LNCAP (cell line): ENCODE data around the gene NKX1-1.

Source experiments
- TF ChIP-seq, protein P1 (sequence below): fragments of 450-650 bp; IDR thresholded peaks from 2 replicates; pipeline ENCODE4 v1.5.1; 2017; ENCODE audit warnings: mild to moderate bottlenecking

The NKX1-1 gene

DNA sequence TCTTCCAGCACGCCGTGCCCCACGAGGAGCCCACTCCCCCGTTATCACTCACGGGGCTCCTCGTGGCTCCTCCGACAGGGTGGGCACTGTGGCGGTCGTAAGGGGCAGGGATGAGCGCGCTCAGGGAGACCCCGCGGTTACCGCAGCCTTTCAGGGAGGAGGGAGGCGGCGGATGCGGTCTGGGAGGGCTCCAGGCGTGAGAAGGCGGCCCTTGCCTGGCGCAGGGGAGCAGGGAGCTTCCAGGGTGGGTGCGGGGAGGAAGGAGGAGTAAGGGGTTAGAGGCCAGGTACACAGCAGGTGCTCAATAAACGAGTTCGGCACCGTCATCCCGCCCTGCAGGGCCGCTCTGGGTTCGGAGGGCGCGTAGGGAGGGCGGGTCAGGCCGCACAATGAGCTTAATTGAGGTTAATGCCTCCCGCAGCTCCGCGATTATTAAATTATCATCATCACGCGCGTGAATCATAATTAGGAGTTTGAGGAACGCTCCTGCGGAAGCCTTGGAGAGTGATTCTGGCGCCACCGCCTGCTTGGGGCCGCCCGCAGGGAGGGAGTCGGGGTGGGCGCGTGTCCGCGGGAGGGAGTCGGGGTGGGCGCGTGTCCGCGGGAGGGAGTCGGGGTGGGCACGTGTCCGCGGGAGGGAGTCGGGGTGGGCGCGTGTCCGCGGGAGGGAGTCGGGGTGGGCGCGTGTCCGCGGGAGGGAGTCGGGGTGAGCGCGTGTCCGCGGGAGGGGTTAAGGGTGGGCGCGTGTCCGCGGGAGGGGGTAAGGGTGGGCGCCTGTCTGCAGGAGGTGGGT lies 7.6 kb upstream of the NKX1-1 start:
- TF ChIP-seq, protein P1, sequence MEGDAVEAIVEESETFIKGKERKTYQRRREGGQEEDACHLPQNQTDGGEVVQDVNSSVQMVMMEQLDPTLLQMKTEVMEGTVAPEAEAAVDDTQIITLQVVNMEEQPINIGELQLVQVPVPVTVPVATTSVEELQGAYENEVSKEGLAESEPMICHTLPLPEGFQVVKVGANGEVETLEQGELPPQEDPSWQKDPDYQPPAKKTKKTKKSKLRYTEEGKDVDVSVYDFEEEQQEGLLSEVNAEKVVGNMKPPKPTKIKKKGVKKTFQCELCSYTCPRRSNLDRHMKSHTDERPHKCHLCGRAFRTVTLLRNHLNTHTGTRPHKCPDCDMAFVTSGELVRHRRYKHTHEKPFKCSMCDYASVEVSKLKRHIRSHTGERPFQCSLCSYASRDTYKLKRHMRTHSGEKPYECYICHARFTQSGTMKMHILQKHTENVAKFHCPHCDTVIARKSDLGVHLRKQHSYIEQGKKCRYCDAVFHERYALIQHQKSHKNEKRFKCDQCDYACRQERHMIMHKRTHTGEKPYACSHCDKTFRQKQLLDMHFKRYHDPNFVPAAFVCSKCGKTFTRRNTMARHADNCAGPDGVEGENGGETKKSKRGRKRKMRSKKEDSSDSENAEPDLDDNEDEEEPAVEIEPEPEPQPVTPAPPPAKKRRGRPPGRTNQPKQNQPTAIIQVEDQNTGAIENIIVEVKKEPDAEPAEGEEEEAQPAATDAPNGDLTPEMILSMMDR = no peak

GRCh38 chr4:1413204-1413663 lies 7.0 kb upstream of the NKX1-1 start:
- TF ChIP-seq, protein P1 = no peak

DNA sequence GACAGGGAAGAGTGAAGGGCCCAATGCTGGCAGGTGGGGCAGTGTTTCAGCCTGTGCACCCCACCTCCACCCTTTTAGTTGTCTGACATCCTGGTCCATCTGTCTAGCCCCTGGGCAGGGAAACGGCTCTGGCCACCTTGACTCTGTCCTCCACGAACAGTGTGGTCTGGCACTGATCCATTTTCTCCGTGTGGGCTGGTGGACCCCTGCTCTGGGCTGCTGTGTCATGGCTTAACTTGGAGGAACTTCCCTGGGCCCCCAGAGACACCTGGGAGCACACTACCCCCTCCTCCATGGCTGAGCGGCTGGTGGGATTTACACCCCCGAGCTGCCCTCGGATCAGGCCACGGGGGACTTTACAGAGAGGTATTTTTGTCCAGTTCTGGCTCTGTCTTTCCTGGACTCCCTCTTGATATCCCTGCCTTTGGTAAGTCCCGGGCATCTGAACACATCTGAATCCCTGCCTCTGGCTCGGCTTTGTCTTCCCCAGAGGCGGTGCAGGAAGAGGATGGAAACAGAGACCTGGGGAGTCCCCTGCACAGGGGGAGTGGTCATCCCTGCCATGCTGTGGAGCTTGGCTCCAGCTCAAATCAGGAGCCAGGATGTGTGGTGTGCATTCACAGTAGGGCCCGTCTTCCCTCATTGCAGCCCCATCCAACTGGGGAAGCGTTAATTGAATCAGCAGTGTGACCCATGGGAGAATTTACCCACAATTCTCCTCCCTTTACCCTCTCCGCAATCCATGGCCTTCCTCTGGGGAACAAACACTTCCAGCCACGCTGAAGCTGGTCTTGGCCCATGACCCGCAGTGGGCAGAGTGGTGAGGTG lies 6.3 kb upstream of the NKX1-1 start:
- TF ChIP-seq, protein P1 = no peak

DNA sequence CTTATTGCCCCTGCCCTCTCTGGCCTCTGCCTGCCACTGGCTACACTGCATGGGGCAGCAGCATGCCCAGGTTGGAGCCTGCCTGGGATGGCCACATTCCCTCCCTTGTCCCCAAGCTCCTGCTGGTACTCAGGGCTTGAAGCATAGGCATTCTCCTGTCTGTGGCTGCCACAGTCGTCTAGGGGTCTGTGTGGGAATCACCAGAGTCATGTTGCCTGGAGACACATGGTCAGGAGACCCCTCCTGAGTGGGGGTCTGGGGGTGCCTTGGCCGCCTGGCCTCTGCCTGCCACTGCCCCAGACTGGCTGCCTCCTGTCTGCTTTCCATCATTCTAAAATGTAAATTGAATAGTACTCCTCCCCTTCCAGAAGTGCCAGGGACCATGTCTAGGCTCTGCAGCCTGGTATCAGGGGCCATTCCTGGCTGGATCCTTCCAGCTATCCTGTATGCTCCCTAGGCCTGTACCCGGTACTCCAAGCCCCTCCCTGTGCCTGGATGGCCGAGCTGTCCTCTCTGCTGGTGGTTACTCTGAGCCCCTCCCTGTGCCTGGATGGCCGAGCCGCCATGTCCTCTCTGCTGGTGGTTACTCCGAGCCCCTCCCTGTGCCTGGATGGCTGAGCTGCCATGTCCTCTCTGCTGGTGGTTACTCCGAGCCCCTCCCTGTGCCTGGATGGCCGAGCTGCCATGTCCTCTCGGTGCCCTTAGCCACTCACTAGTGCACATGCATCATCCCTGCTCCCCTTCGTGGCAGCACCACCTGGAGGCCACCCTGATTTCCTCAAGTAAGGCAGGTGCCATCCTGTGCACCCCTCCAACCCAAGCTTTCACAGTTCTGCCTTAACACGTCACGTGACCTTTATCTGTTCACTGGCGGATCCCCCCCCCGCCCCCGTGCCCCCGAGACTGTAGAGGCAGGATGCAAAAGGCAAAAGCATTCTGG lies 5.5 kb upstream of the NKX1-1 start:
- TF ChIP-seq, protein P1 = no peak

DNA sequence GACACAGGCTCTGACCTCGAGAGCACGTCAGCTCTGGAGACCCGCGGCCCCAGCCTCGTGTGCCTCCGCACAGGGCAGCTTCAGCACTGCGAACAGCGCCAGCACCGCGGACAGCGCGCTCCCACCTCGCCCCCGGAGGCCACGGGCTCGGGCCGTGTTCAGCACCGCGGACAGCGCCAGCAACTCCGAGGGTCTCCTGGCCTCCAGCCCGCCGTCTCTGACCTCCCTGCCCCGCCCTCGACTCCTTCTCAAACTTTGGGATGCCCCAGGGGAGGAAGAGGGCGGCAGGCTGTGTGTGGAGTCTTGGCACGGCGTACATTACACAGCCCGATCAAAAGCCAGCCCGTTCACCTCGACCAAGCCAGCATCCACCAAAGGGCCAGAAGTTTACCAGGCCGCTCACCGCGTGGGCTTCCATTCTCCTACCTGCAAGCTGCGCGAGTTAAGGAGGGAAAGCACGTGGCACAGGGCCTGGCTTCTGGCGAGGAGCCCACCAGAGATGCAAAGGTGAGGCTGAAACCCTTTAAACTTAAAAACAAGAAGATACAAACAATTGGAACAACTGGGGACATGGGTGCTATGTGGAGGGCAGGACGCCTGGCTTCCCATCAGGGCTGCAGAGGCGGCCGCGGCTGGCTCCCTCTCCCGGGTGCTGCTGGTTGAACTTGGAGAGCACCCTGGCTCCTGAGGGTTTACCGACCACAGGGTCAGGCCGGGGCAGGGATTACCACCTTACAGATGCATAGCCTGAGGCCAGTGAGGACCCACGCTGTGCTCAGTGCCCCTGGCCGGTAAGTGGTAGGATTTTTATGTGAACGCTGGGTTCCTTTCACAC lies 4.5 kb upstream of the NKX1-1 start:
- TF ChIP-seq, protein P1 = no peak

DNA sequence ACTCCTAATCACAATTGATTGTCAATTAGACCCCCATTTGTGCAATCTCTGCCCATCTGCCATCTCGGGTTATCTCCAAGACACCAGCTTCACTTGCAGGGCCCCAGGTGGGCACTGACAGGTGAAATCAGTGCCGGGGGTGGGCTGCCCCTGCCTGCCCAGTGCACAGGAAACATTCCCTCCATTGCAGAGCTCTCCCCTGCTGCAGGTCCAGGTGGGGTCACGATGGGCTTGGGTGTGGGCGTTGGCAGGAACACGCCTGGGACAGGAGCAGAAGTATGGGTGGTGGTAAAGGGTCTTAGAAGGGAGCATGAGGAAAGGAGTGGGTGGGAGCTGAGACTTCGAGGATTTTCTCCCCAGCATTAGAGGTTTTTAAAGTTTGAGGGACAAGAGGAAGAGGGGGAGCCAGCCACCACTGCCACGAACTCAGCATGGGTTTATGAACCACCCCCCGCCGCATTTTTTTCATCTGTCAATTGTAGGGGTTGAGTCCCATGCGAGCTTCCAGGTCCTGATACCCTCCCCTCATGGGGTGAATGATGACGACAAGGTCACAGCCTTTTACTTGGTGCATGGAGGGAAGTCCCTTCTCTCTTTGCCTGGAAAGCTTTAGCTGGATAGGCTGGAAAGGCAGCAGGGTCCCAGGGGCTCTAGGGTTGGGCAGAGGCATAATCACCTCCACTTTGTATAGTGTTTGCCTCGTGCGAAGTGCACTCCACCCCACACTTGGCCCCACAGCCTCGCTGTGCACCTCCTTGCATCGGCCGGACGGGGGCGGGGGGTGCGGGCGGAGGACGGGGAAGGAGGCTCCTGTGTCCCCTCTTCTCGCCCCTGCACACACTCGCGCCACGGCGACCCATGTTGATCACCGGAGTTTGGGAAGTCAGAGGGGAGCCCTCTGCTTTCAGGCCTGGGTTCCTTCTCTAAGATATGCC lies 3.5 kb upstream of the NKX1-1 start:
- TF ChIP-seq, protein P1 = no peak
